RWPE2 (cell line): Measurements from ENCODE around the gene JPH4.
A peak's percentile ranks its signal among the peaks of the same experiment; 100 is the strongest.
"Not testable (repeated sequence)": the region's sequence is repeated elsewhere in the genome, so short reads cannot be mapped to it uniquely, and the experiment has no call there.

Experiments used
- ATAC-seq: fragments of 200-7000 bp; cut with Tn5 transposase; 3 replicates; pipeline ENCODE4 v1.9.1; 2021; ENCODE audit warnings: low read depth
- DNase-seq: peaks from one replicate; pipeline ENCODE4 v3.0.0-alpha.2; 2020; ENCODE audit warnings: low spot score
- H3K27ac ChIP-seq: fragments of 450-650 bp; 2 replicates; pipeline ENCODE4 v1.5.1; 2017; ENCODE audit warnings: mild to moderate bottlenecking; ENCODE audit not compliant: poor library complexity, severe bottlenecking
- H3K27me3 ChIP-seq: fragments of 250-450 bp; sonication (Bioruptor Pico); 2 replicates; pipeline ENCODE4 v1.5.1; 2021; ENCODE audit warnings: mild to moderate bottlenecking, moderate library complexity; ENCODE audit not compliant: insufficient read depth, poor library complexity, severe bottlenecking
- H3K36me3 ChIP-seq: fragments of 250-450 bp; sonication (Bioruptor Pico); 2 replicates; pipeline ENCODE4 v1.5.1; 2020; ENCODE audit warnings: low read depth, mild to moderate bottlenecking, moderate library complexity
- H3K4me1 ChIP-seq: fragments of 250-450 bp; sonication (Bioruptor Pico); 2 replicates; pipeline ENCODE4 v1.5.1; 2021; ENCODE audit warnings: mild to moderate bottlenecking, moderate library complexity; ENCODE audit not compliant: insufficient read depth, poor library complexity, severe bottlenecking
- H3K4me3 ChIP-seq: fragments of 250-450 bp; sonication (Bioruptor Pico); 2 replicates; pipeline ENCODE4 v1.5.1; 2021; ENCODE audit warnings: mild to moderate bottlenecking, moderate library complexity; ENCODE audit not compliant: severe bottlenecking
- H3K9me3 ChIP-seq: fragments of 250-450 bp; sonication (Bioruptor Pico); 2 replicates; pipeline ENCODE4 v1.5.1; 2021; ENCODE audit warnings: mild to moderate bottlenecking, moderate library complexity; ENCODE audit not compliant: severe bottlenecking
- TF ChIP-seq, protein P1 (sequence below): fragments of 450-650 bp; IDR thresholded peaks from one replicate; pipeline ENCODE4 v1.5.1; 2017; ENCODE audit warnings: mild to moderate bottlenecking, moderate library complexity; ENCODE audit not compliant: poor library complexity, severe bottlenecking

Gene JPH4

GRCh38 chr14:23538050-23538718 is 40.4 kb downstream of the JPH4 start:
- TF ChIP-seq, protein P1, sequence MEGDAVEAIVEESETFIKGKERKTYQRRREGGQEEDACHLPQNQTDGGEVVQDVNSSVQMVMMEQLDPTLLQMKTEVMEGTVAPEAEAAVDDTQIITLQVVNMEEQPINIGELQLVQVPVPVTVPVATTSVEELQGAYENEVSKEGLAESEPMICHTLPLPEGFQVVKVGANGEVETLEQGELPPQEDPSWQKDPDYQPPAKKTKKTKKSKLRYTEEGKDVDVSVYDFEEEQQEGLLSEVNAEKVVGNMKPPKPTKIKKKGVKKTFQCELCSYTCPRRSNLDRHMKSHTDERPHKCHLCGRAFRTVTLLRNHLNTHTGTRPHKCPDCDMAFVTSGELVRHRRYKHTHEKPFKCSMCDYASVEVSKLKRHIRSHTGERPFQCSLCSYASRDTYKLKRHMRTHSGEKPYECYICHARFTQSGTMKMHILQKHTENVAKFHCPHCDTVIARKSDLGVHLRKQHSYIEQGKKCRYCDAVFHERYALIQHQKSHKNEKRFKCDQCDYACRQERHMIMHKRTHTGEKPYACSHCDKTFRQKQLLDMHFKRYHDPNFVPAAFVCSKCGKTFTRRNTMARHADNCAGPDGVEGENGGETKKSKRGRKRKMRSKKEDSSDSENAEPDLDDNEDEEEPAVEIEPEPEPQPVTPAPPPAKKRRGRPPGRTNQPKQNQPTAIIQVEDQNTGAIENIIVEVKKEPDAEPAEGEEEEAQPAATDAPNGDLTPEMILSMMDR: no peak
- Histone ChIP-seq H3K27ac (no peak overlapping the region), H3K4me3 (no peak overlapping the region), H3K4me1 (no peaks in the 10 kb centered on the region), H3K27me3 (no peaks in the 10 kb centered on the region), H3K36me3 (no peaks in the 10 kb centered on the region), H3K9me3 (no peaks in the 10 kb centered on the region)
- ATAC-seq (no peak), DNase-seq (no peak)

DNA sequence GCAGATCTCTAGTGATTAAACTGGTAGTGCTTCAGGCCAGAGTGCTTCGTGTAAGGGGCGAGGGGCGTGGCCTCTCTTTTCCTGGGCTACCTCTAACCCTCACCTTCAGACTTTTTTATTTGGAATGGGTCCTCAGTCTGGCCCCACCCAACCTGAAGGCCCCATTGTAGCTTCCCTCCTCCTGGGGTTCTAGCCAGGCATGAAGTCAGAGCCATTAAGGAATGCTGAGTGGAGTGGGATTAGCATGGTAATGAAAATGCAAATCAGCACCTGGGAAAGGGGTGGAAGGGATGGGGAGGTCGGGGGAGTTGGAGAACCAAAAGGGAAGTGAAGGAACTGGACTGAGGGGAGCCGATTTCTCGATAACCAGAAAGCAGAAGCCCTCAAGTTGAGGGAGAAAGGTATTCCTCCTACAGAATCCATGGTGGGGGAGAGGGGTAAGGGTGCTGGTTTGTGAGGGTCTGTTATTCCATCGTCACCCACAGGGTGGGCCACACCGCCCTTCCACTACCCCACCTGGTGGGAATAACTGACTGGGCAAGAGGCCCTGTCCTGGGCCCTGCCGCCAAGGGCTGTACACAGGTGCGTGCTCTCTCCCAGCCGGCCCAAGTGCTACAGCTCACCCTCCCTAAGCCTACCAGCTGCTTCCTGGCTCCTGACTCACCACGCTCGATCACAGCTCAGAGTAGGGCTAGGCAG is 41.1 kb downstream of the JPH4 start:
- Histone ChIP-seq H3K36me3 (no peaks in the 10 kb centered on the region), H3K4me1 (no peaks in the 10 kb centered on the region), H3K27me3 (no peaks in the 10 kb centered on the region), H3K4me3 (no peak overlapping the region), H3K9me3 (no peaks in the 10 kb centered on the region), H3K27ac (no peak overlapping the region)
- DNase-seq (no peak), ATAC-seq (peak; percentile 91)
- TF ChIP-seq, protein P1: no peak

GRCh38 chr14:23536906-23537305 is 41.7 kb downstream of the JPH4 start:
- not testable (repeated sequence) for DNase-seq, ATAC-seq, H3K27ac ChIP-seq, H3K4me1 ChIP-seq, H3K36me3 ChIP-seq, H3K27me3 ChIP-seq, H3K4me3 ChIP-seq, H3K9me3 ChIP-seq

GRCh38 chr14:23536494-23536893 is 42.1 kb downstream of the JPH4 start:
- no peak for ATAC-seq
- H3K4me3 ChIP-seq: no peak overlapping the region
- TF ChIP-seq, protein P1: no peak
- no peak overlapping the region for H3K27ac ChIP-seq
- no peak for DNase-seq
- H3K27me3 ChIP-seq: no peaks in the 10 kb centered on the region
- H3K9me3 ChIP-seq: no peaks in the 10 kb centered on the region
- no peaks in the 10 kb centered on the region for H3K4me1 ChIP-seq
- no peaks in the 10 kb centered on the region for H3K36me3 ChIP-seq

- H3K4me1 ChIP-seq: no peaks in the 10 kb centered on the region
- ATAC-seq (no peak), DNase-seq (no peak)
- H3K27ac ChIP-seq: no peak overlapping the region
- TF ChIP-seq, protein P1: no peak
- no peak overlapping the region for H3K4me3 ChIP-seq
- H3K27me3 ChIP-seq: no peaks in the 10 kb centered on the region
- H3K9me3 ChIP-seq: no peaks in the 10 kb centered on the region
- H3K36me3 ChIP-seq: no peaks in the 10 kb centered on the region
Observed at GRCh38 chr14:23535943-23536342, 42.6 kb downstream of the JPH4 start.
